ENCODE data around the gene TIAM2. TPM values are rescaled to one million over a fixed set of nuclear protein-coding genes. Genes with fewer than 3 reads are reported as not detected.
"Not testable (repeated sequence)": the region's sequence is repeated elsewhere in the genome, so short reads cannot be mapped to it uniquely, and the experiment has no call there.

TIAM2 gene
- total and polyA plus RNA-seq, 9 donors: 9.1 to 15.6 (median 10.3) TPM

DNA sequence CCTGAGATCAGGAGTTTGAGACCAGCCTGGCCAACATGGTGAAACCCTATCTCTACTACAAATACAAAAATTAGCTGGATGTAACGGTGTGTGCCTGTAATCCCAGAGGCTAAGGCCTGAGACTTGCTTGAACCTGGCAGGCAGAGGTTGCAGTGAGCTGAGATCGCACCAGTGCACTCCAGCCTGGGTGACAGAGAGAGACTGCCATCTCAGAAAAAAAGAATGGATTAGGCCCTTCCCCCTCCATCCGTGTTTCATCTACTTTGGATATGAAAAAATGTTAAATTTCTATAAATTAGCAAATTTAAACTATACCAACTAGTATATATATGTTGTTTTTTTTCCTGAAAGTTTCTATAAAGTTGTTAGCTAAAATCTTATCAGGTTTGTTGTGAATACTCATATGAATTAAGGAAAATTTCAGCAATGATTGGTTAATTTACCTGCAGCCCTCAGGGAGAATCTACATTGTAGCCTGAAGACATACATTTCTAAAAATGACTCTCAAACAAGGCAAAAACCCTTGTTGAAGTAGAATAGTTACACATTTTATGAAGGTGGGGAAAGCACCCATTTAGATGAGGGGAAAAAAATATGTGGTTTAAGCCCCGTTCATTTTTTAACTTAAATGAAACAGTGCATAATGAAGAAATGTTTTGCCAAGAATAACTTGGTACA lies 120.9 kb downstream of the TIAM2 start:
- TF ChIP-seq POLR2A (IDR thresholded peaks at IDR 0.05) (no peak), EP300 (IDR thresholded peaks at IDR 0.05) (no peak)
- no peak for DNase-seq
- no peaks in the 10 kb centered on the region for H3K4me1 ChIP-seq (ENCODE audit: insufficient read depth)
- WGBS, 3 donors: 81 to 83% (median 83%) methylated on average over 4 of the region's 4 CpGs
- H3K9me3 ChIP-seq: no peaks in the 10 kb centered on the region
- intact Hi-C loops (cut with DNase I): no loop called here
- H3K27ac ChIP-seq: no peak overlapping the region
- H3K4me3 ChIP-seq: no peak overlapping the region
- no peaks in the 10 kb centered on the region for H3K36me3 ChIP-seq
- no peaks in the 10 kb centered on the region for H3K27me3 ChIP-seq

DNA sequence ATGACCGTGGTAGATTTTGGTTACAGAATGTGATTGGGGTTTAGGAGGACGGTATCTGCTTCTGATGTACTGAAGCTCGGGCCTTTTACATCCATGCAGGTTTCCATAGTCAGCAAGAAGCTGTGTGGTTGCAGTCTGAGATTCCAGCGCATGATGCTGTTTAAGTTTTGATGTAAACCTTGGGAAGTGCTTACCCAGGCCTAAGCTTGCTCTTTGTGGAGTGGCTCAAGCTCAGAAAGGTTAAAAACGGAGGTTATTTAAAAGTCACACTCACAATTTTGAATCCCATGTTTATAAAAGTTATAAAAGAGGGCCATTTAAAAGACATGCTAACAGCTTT lies 121.4 kb downstream of the TIAM2 start:
- Histone ChIP-seq H3K9me3 (no peaks in the 10 kb centered on the region), H3K4me1 (ENCODE audit: insufficient read depth) (no peaks in the 10 kb centered on the region), H3K27ac (no peak overlapping the region), H3K27me3 (no peaks in the 10 kb centered on the region), H3K36me3 (no peaks in the 10 kb centered on the region), H3K4me3 (no peak overlapping the region)
- intact Hi-C loops (cut with DNase I): no loop called here
- DNase-seq: no peak
- TF ChIP-seq, protein P1, sequence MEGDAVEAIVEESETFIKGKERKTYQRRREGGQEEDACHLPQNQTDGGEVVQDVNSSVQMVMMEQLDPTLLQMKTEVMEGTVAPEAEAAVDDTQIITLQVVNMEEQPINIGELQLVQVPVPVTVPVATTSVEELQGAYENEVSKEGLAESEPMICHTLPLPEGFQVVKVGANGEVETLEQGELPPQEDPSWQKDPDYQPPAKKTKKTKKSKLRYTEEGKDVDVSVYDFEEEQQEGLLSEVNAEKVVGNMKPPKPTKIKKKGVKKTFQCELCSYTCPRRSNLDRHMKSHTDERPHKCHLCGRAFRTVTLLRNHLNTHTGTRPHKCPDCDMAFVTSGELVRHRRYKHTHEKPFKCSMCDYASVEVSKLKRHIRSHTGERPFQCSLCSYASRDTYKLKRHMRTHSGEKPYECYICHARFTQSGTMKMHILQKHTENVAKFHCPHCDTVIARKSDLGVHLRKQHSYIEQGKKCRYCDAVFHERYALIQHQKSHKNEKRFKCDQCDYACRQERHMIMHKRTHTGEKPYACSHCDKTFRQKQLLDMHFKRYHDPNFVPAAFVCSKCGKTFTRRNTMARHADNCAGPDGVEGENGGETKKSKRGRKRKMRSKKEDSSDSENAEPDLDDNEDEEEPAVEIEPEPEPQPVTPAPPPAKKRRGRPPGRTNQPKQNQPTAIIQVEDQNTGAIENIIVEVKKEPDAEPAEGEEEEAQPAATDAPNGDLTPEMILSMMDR (IDR thresholded peaks at IDR 0.05): no peak
- no peak for TF ChIP-seq POLR2A (IDR thresholded peaks at IDR 0.05)
- no peak for TF ChIP-seq EP300 (IDR thresholded peaks at IDR 0.05)
- WGBS, 3 donors: 89 to 96% (median 91%) methylated on average over 5 of the region's 5 CpGs

DNA sequence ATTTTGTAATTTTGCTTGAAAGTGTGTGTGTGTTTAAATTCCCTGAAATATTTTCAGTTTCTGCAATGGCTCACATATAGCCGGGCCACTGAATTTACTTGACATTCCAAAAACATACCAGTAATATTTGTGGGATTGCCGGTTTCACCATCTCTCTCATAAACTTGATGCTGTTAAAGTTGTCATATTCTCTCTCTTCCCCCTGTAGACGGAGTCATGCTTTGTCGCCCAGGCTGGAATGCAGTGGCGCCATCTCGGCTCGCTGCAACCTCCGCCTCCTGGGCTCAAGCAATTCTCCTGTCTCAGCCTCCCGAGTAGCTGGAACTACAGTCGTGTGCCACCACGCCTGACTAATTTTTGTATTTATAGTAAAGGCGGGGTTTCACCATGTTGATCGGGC lies 122.1 kb downstream of the TIAM2 start:
- intact Hi-C loops (cut with DNase I): no loop called here
- H3K27ac ChIP-seq: no peak overlapping the region
- no peak for DNase-seq
- no peaks in the 10 kb centered on the region for H3K9me3 ChIP-seq
- no peaks in the 10 kb centered on the region for H3K4me1 ChIP-seq (ENCODE audit: insufficient read depth)
- WGBS, 3 donors: 74 to 79% (median 79%) methylated on average over 13 of the region's 13 CpGs
- no peaks in the 10 kb centered on the region for H3K27me3 ChIP-seq
- H3K36me3 ChIP-seq: no peaks in the 10 kb centered on the region
- no peak overlapping the region for H3K4me3 ChIP-seq
- TF ChIP-seq POLR2A (IDR thresholded peaks at IDR 0.05) (no peak), EP300 (IDR thresholded peaks at IDR 0.05) (no peak)

DNA sequence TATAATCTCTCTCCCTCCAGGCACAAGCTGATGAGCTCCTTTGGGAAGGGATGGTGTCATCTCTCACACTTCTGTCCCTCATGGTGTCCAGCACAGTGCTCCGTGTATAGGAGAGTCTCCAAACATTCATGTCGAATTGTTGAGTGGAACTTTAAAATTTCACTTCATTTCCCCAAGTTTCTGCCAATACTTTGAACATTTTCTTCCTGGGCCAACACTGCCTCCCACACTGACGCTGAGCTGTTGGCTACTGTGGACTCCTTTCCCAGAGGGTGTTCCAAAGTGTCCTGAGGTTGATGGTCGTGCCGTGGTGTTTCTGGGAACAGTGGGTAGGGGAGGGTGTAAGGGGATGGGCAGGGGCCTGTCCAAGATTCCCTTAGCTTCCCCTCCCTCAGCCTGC lies 122.7 kb downstream of the TIAM2 start:
- Histone ChIP-seq H3K4me1 (ENCODE audit: insufficient read depth) (no peaks in the 10 kb centered on the region), H3K9me3 (no peaks in the 10 kb centered on the region), H3K36me3 (no peaks in the 10 kb centered on the region), H3K4me3 (no peak overlapping the region), H3K27me3 (no peaks in the 10 kb centered on the region), H3K27ac (no peak overlapping the region)
- 31 to 41% (median 38%) methylated on average over 5 of the region's 5 CpGs for WGBS, 3 donors
- intact Hi-C loops (cut with DNase I): no loop called here
- TF ChIP-seq POLR2A (IDR thresholded peaks at IDR 0.05) (no peak), EP300 (IDR thresholded peaks at IDR 0.05) (no peak)
- TF ChIP-seq, protein P1 (IDR thresholded peaks at IDR 0.05): no peak
- no peak for DNase-seq

DNA sequence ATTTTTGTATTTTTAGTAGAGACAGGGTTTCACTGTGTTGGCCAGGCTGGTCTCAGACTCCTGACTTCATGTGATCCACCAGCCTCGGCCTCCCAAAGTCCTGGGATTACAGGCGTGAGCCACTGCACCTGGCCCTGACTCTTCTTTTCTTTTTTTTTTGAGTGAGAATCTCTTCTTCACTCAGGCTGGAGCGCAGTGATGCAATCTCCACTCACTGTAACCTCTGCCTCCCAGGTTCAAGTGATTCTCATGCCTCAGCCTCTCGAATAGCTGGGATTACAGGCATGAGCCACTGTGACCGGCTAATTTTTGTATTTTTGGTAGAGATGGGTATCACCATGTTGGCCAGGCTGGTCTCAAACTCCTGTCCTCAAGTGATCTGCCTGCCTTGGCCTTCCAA lies 124.1 kb downstream of the TIAM2 start:
- WGBS, 3 donors: 97 to 99% (median 98%) methylated on average over 5 of the region's 5 CpGs
- H3K4me1 ChIP-seq (ENCODE audit: insufficient read depth); H3K36me3 ChIP-seq; H3K27me3 ChIP-seq; DNase-seq; intact Hi-C loops (cut with DNase I); H3K4me3 ChIP-seq; H3K27ac ChIP-seq; H3K9me3 ChIP-seq: not testable (repeated sequence)

DNA sequence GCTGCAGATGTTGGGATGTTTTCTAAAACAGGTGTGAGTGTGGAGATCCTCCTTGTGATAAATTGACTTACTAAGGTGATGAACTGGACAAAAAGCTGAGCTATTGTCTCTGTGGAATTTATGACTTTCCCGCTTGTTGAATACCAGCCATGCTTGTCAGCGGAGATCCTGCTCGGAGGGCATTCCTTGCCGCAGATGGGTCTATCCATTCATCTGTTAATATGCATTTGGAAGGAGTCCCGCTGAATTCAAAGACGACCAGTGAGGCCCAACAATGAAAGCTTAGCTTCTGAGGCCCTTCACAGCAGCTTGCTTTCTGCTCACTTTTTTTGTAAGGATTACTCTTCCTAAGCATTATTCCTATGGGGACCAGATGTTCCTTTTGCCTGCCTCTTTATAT lies 124.9 kb downstream of the TIAM2 start:
- Histone ChIP-seq H3K27ac (no peak overlapping the region), H3K9me3 (no peaks in the 10 kb centered on the region), H3K4me3 (no peak overlapping the region), H3K36me3 (no peaks in the 10 kb centered on the region), H3K27me3 (no peaks in the 10 kb centered on the region), H3K4me1 (ENCODE audit: insufficient read depth) (no peaks in the 10 kb centered on the region)
- TF ChIP-seq, protein P1 (IDR thresholded peaks at IDR 0.05): no peak
- no peak for TF ChIP-seq EP300 (IDR thresholded peaks at IDR 0.05)
- no peak for TF ChIP-seq POLR2A (IDR thresholded peaks at IDR 0.05)
- 91 to 95% (median 95%) methylated on average over 6 of the region's 6 CpGs for WGBS, 3 donors
- no peak for DNase-seq
- intact Hi-C loops (cut with DNase I): no loop called here

All from ovary (tissue), 9 donors.